ENCODE results near the gene BMP2K.

The BMP2K gene

DNA sequence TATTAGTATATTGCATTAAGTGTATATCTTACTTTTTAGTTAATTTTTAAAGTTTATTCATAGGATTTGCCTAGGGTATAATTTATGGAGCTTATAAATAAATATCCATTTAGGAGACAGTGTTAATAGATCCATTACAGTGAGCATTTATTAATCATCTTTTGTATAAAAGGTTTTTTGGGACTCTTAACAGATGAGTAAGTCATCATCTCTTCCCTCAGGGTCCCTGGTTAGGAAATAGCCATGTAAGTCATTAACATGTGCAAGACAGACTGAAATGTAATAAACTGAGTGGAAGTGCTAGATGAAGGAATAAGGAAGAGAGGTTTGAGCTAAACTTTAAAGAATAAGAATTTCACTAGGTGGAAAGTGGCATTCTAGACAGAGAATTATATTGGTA is 93.9 kb downstream of the BMP2K start:
- TF ChIP-seq POU2F2 (IDR thresholded peaks at IDR 0.05; ENCODE audit: low read depth, low read length) (no peak), POLR2AphosphoS5 (IDR thresholded peaks at IDR 0.05; ENCODE audit: low read depth, low read length) (no peak), POLR2A (IDR thresholded peaks at IDR 0.05; ENCODE audit: low read depth, low read length) (no peak), TAF1 (IDR thresholded peaks at IDR 0.05; ENCODE audit: low read depth, low read length) (no peak), PAX5 (IDR thresholded peaks at IDR 0.05; ENCODE audit: insufficient read depth, low read length, severe bottlenecking) (no peak), SPI1 (IDR thresholded peaks at IDR 0.05; ENCODE audit: low read depth, low read length) (no peak)
- no peak for DNase-seq (ENCODE audit: insufficient read length, low spot score)
- no peak for FAIRE-seq

DNA sequence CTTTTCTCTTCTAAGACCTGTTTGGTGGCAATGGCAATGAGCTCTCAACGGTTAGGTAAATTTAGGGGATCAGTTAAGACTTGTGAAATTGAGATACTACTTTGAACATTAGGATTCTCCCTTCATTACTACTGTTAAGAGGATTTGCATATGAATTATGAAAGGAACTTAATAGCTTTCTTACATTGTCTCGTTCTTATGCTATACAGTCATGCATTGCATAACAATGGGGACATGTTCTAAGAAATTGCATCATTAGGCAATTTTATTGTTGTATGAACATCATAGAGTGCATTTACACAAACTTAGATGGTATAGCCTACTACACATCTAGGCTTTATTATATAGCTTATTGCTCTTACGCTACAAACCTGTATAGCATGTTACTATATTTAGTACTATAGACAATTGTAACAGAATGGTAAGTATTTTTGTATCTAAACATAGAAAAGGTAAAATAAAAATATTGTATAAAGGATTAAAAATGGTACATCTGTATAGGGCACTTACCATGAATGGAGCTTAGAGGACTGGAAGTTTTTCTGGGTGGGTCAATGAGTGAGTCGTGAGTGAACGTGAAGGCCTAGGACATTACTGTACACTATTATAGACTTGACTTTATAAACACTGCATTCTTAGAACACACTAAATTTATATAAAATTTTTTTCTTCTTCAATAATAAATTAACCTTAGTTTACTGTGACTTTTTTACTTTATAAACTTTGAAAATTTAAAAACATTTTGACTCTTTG is 100.6 kb downstream of the BMP2K start:
- FAIRE-seq (no peak), DNase-seq (ENCODE audit: insufficient read length, low spot score) (no peak)
- TF ChIP-seq POU2F2 (IDR thresholded peaks at IDR 0.05; ENCODE audit: low read depth, low read length): no peak

- TF ChIP-seq POU2F2 (IDR thresholded peaks at IDR 0.05; ENCODE audit: low read depth, low read length) (no peak), TAF1 (IDR thresholded peaks at IDR 0.05; ENCODE audit: low read depth, low read length) (no peak), SPI1 (IDR thresholded peaks at IDR 0.05; ENCODE audit: low read depth, low read length) (no peak), POLR2A (IDR thresholded peaks at IDR 0.05; ENCODE audit: low read depth, low read length) (no peak), PAX5 (IDR thresholded peaks at IDR 0.05; ENCODE audit: insufficient read depth, low read length, severe bottlenecking) (no peak), POLR2AphosphoS5 (IDR thresholded peaks at IDR 0.05; ENCODE audit: low read depth, low read length) (no peak)
- DNase-seq (ENCODE audit: insufficient read length, low spot score): no peak
- no peak for FAIRE-seq
Measured at GRCh38 chr4:78878031-78878430, 101.9 kb downstream of the BMP2K start.

DNA sequence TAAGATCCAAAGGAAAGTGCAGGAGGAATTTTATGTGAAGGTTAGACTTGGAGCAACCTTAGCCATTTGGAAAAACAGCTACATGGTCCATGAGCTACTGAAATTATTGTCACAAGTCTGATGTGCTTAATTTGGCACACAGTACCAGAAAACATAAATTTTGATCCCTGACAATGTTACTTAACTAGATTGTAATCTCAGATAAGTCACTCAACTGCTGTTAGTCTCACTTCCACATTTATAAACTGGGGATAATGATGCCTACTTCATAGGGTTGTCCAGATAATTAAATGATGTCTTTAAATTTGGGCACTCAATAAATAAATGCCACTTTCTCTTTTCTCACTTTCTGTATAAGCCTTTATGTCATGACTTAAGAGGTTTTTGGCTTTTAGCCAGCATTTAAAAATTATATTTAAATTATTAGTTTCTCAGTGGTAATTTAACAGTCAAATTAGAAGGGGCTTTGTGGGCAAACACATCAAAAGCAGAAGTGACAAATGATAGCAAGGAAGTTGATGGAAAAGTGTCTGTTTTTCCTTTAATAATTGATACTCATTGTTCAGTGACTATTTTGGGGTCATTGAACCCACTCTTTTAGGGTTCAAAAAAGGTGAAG is 104.8 kb downstream of the BMP2K start:
- TF ChIP-seq POLR2AphosphoS5 (IDR thresholded peaks at IDR 0.05; ENCODE audit: low read depth, low read length): no peak
- TF ChIP-seq SPI1 (IDR thresholded peaks at IDR 0.05; ENCODE audit: low read depth, low read length): peak; percentile 26; the same call in 1 of the 2 replicates
- DNase-seq (ENCODE audit: insufficient read length, low spot score): no peak
- peak; percentile 20 for FAIRE-seq

- FAIRE-seq: no peak
- TF ChIP-seq POLR2A (IDR thresholded peaks at IDR 0.05; ENCODE audit: low read depth, low read length): no peak
- DNase-seq (ENCODE audit: insufficient read length, low spot score): no peak
Measured at GRCh38 chr4:78885598-78885997, 109.4 kb downstream of the BMP2K start.

DNA sequence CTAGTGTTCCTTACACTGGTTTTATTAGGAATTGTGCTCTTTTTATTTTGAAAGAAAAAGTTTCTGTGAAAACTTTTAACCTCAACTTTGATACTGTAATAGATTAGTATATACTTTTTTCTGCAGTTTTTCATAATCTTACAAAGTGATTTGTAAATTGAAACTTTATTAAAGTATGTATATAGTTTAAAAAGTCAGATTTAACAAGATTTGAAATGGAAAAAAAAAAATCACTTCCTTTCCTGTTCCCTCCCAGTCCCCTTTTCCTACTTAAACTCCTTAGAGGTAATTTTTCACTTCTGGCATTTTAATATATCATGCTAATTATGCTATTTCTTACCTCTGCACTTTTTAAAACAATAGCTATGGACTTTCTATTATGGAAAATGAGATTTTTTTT is 113.8 kb downstream of the BMP2K start:
- DNase-seq (ENCODE audit: insufficient read length, low spot score): no peak
- TF ChIP-seq POLR2A (IDR thresholded peaks at IDR 0.05; ENCODE audit: low read depth, low read length): no peak
- no peak for TF ChIP-seq PAX5 (IDR thresholded peaks at IDR 0.05; ENCODE audit: insufficient read depth, low read length, severe bottlenecking)
- TF ChIP-seq POU2F2 (IDR thresholded peaks at IDR 0.05; ENCODE audit: low read depth, low read length): no peak
- no peak for TF ChIP-seq TAF1 (IDR thresholded peaks at IDR 0.05; ENCODE audit: low read depth, low read length)
- TF ChIP-seq SPI1 (IDR thresholded peaks at IDR 0.05; ENCODE audit: low read depth, low read length): no peak
- no peak for TF ChIP-seq POLR2AphosphoS5 (IDR thresholded peaks at IDR 0.05; ENCODE audit: low read depth, low read length)
- FAIRE-seq: no peak

- DNase-seq (ENCODE audit: insufficient read length, low spot score) (no peak), FAIRE-seq (no peak)
- no peak for TF ChIP-seq POLR2A (IDR thresholded peaks at IDR 0.05; ENCODE audit: low read depth, low read length)
- no peak for TF ChIP-seq PAX5 (IDR thresholded peaks at IDR 0.05; ENCODE audit: insufficient read depth, low read length, severe bottlenecking)
- TF ChIP-seq TAF1 (IDR thresholded peaks at IDR 0.05; ENCODE audit: low read depth, low read length): no peak
- no peak for TF ChIP-seq SPI1 (IDR thresholded peaks at IDR 0.05; ENCODE audit: low read depth, low read length)
- no peak for TF ChIP-seq POLR2AphosphoS5 (IDR thresholded peaks at IDR 0.05; ENCODE audit: low read depth, low read length)
- no peak for TF ChIP-seq POU2F2 (IDR thresholded peaks at IDR 0.05; ENCODE audit: low read depth, low read length)
Measured at GRCh38 chr4:78899302-78899701, 123.2 kb downstream of the BMP2K start.

GRCh38 chr4:78901882-78902281 is 125.7 kb downstream of the BMP2K start:
- DNase-seq (ENCODE audit: insufficient read length, low spot score) (no peak), FAIRE-seq (peak; percentile 69)
- no peak for TF ChIP-seq POU2F2 (IDR thresholded peaks at IDR 0.05; ENCODE audit: low read depth, low read length)
- TF ChIP-seq SPI1 (IDR thresholded peaks at IDR 0.05; ENCODE audit: low read depth, low read length): no peak
- no peak for TF ChIP-seq TAF1 (IDR thresholded peaks at IDR 0.05; ENCODE audit: low read depth, low read length)

DNA sequence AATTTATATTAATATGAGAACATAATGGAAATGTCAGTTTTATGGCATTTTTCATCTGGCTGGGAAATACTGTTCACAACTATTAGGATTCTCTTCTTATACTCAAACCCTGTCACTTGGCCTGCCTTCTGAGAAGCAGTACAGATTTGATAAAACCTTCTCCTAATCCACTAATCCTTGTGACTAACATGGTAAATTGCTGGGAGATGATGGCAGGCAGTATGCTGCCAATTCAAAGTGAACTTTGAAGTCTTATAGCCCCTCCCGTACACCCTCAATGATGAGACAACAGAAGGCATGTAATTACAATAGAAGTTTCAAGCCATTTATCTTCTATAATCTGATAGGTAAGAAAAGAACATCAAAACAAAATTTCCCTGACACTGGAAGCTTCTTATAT is 126.1 kb downstream of the BMP2K start:
- TF ChIP-seq POLR2A (IDR thresholded peaks at IDR 0.05; ENCODE audit: low read depth, low read length) (no peak), POLR2AphosphoS5 (IDR thresholded peaks at IDR 0.05; ENCODE audit: low read depth, low read length) (no peak), SPI1 (IDR thresholded peaks at IDR 0.05; ENCODE audit: low read depth, low read length) (no peak)
- DNase-seq (ENCODE audit: insufficient read length, low spot score) (no peak), FAIRE-seq (no peak)

DNA sequence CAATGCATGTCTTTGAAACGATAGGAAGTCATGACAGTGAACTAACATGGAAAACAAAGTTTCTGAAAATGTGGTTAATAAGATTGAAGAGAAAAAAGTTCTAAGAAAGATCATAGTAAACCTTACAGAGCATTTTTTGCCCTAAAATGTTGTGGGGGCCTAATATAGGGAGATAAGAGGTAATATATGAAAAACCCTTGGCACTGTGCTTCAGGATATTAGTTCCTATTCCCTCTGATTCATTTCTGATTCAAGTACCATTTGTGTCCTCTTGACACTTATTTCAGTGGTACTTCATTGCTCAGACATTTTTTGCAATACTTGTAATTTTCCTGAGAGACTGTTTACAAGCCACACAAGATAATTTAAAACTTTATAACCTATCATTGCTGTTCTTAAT is 128.0 kb downstream of the BMP2K start:
- no peak for FAIRE-seq
- DNase-seq (ENCODE audit: insufficient read length, low spot score): no peak
- TF ChIP-seq POLR2A (IDR thresholded peaks at IDR 0.05; ENCODE audit: low read depth, low read length) (no peak), POLR2AphosphoS5 (IDR thresholded peaks at IDR 0.05; ENCODE audit: low read depth, low read length) (no peak), PAX5 (IDR thresholded peaks at IDR 0.05; ENCODE audit: insufficient read depth, low read length, severe bottlenecking) (no peak), TAF1 (IDR thresholded peaks at IDR 0.05; ENCODE audit: low read depth, low read length) (no peak), SPI1 (IDR thresholded peaks at IDR 0.05; ENCODE audit: low read depth, low read length) (no peak), POU2F2 (IDR thresholded peaks at IDR 0.05; ENCODE audit: low read depth, low read length) (no peak)
